A673 (cell line): ENCODE results near the gene CPNE8.

Experiments
- CTCF ChIP-seq: fragments of 300-800, 200-600 bp; sonication (generic); conservative IDR thresholded peaks from 2 replicates; pipeline ENCODE4 v1.5.1; 2017; ENCODE audit warnings: low read depth, mild to moderate bottlenecking, antibody characterized with exemption, low read length, moderate library complexity, mixed read lengths
- EZH2 ChIP-seq: fragments of 200-600 bp; sonication (generic); IDR thresholded peaks from 2 replicates; pipeline ENCODE4 v1.6.1; 2017; ENCODE audit warnings: borderline replicate concordance, low read depth, mild to moderate bottlenecking, mixed read lengths, antibody characterized with exemption, low read length; ENCODE audit not compliant: poor library complexity, severe bottlenecking

- TF ChIP-seq CTCF (no peak), EZH2 (no peak)
Measured at GRCh38 chr12:38776647-38777046, 128.7 kb downstream of the CPNE8 start.
